ENCODE measurements around the gene CTNNB1. TPM values are rescaled to one million over a fixed set of nuclear protein-coding genes. Genes with fewer than 3 reads are reported as not detected.

Gene CTNNB1
- 100 to 1,000 TPM; 311 to 417 (median 361) TPM for total RNA-seq

- no peaks in the 10 kb centered on the region for H3K27me3 ChIP-seq
- H3K27ac ChIP-seq = peak within 1 kb of the TSS; percentile 100
- DNase-seq (ENCODE audit: low spot score in 2 of 2) = peak; percentile 95
- H3K4me1 ChIP-seq = peaks cover 40% of the 10 kb centered on the region
- H3K9me3 ChIP-seq = no peaks in the 10 kb centered on the region
- WGBS = under 1% methylated on average over 29 of the region's 112 CpGs
- no peaks in the 10 kb centered on the region for H3K36me3 ChIP-seq
- peak within 1 kb of the TSS; percentile 98 for H3K4me3 ChIP-seq
- peak; percentile 99 to 100 (median 100) for TF ChIP-seq POLR2AphosphoS5 (IDR thresholded peaks at IDR 0.05)
- TF ChIP-seq POLR2A (IDR thresholded peaks at IDR 0.05) = peak; percentile 96 to 99
- peak in 1 of 2 donors; percentile 22 for TF ChIP-seq CTCF (IDR thresholded peaks at IDR 0.05)
- no peak for TF ChIP-seq EP300 (IDR thresholded peaks at IDR 0.05)
Measured at GRCh38 chr3:41198950-41199865, at the start of gene CTNNB1. CTNNB1 (plus strand) TSS chr3:41199505; CDS start chr3:41224069, 24,564 bp downstream.

- no peak overlapping the region for H3K4me3 ChIP-seq
- no peaks in the 10 kb centered on the region for H3K9me3 ChIP-seq
- H3K4me1 ChIP-seq = no peaks in the 10 kb centered on the region
- no peak for DNase-seq (ENCODE audit: low spot score in 2 of 2)
- no peaks in the 10 kb centered on the region for H3K27me3 ChIP-seq
- no peak overlapping the region for H3K27ac ChIP-seq
- TF ChIP-seq EP300 (IDR thresholded peaks at IDR 0.05) (no peak), POLR2A (IDR thresholded peaks at IDR 0.05) (no peak), CTCF (IDR thresholded peaks at IDR 0.05) (no peak), POLR2AphosphoS5 (IDR thresholded peaks at IDR 0.05) (no peak)
- H3K36me3 ChIP-seq = no peaks in the 10 kb centered on the region
- WGBS = 92% methylated on average over 3 of the region's 3 CpGs
Measured at GRCh38 chr3:41155834-41156233, 43.5 kb upstream of the CTNNB1 start.

GRCh38 chr3:41158947-41159346 lies 40.4 kb upstream of the CTNNB1 start:
- Histone ChIP-seq H3K27ac (no peak overlapping the region), H3K27me3 (no peaks in the 10 kb centered on the region), H3K9me3 (no peaks in the 10 kb centered on the region), H3K4me3 (no peak overlapping the region), H3K36me3 (no peaks in the 10 kb centered on the region), H3K4me1 (no peaks in the 10 kb centered on the region)
- TF ChIP-seq EP300 (IDR thresholded peaks at IDR 0.05) (no peak), POLR2AphosphoS5 (IDR thresholded peaks at IDR 0.05) (no peak), CTCF (IDR thresholded peaks at IDR 0.05) (no peak), POLR2A (IDR thresholded peaks at IDR 0.05) (no peak)
- peak in 1 of 2 donors; percentile 9 for DNase-seq (ENCODE audit: low spot score in 2 of 2)
- WGBS = 60% methylated on average over 1 of the region's 1 CpG

GRCh38 chr3:41159588-41160189 lies 39.6 kb upstream of the CTNNB1 start:
- Histone ChIP-seq H3K9me3 (no peaks in the 10 kb centered on the region), H3K36me3 (no peaks in the 10 kb centered on the region), H3K4me1 (no peaks in the 10 kb centered on the region), H3K4me3 (no peak overlapping the region), H3K27ac (no peak overlapping the region), H3K27me3 (no peaks in the 10 kb centered on the region)
- no peak for DNase-seq (ENCODE audit: low spot score in 2 of 2)
- no peak for TF ChIP-seq POLR2AphosphoS5 (IDR thresholded peaks at IDR 0.05)
- TF ChIP-seq POLR2A (IDR thresholded peaks at IDR 0.05) = no peak
- no peak for TF ChIP-seq EP300 (IDR thresholded peaks at IDR 0.05)
- no peak for TF ChIP-seq CTCF (IDR thresholded peaks at IDR 0.05)
- WGBS = 74% methylated on average over 3 of the region's 3 CpGs

GRCh38 chr3:41162541-41162940 lies 36.8 kb upstream of the CTNNB1 start:
- DNase-seq (ENCODE audit: low spot score in 2 of 2) = no peak
- no peak overlapping the region for H3K27ac ChIP-seq
- no peak for TF ChIP-seq EP300 (IDR thresholded peaks at IDR 0.05)
- no peak for TF ChIP-seq CTCF (IDR thresholded peaks at IDR 0.05)
- no peak for TF ChIP-seq POLR2A (IDR thresholded peaks at IDR 0.05)
- no peak for TF ChIP-seq POLR2AphosphoS5 (IDR thresholded peaks at IDR 0.05)
- WGBS = 92% methylated on average over 3 of the region's 3 CpGs
- no peaks in the 10 kb centered on the region for H3K27me3 ChIP-seq
- no peaks in the 10 kb centered on the region for H3K36me3 ChIP-seq
- no peaks in the 10 kb centered on the region for H3K9me3 ChIP-seq
- no peaks in the 10 kb centered on the region for H3K4me1 ChIP-seq
- no peak overlapping the region for H3K4me3 ChIP-seq
